ENCODE measurements around the gene MSMP.

Gene MSMP

GRCh38 chr9:35705372-35705771 is 48.7 kb downstream of the MSMP start:
- no peaks in the 10 kb centered on the region for H3K9me3 Mint-ChIP-seq
- no peak overlapping the region for H3K4me3 Mint-ChIP-seq
- no peak for ATAC-seq (replicated peaks)
- H3K4me1 Mint-ChIP-seq (ENCODE audit: low read depth in 2 of 2): no peaks in the 10 kb centered on the region
- DNase-seq: no peak
- no peaks in the 10 kb centered on the region for H3K27me3 Mint-ChIP-seq
- peak overlapping the region in 1 of 2 donors; percentile 13 for H3K27ac Mint-ChIP-seq
- H3K36me3 Mint-ChIP-seq (ENCODE audit: insufficient read depth): peaks cover 61% of the 10 kb centered on the region

GRCh38 chr9:35703906-35704672 is 50.0 kb downstream of the MSMP start:
- ATAC-seq (replicated peaks) (no peak), DNase-seq (no peak)
- Mint-ChIP-seq H3K27ac (peak overlapping the region in 1 of 2 donors; percentile 14), H3K9me3 (no peaks in the 10 kb centered on the region), H3K4me3 (no peak overlapping the region), H3K36me3 (ENCODE audit: insufficient read depth) (peaks cover 49% of the 10 kb centered on the region), H3K4me1 (ENCODE audit: low read depth in 2 of 2) (no peaks in the 10 kb centered on the region), H3K27me3 (no peaks in the 10 kb centered on the region)
